PC-9 (cell line): Measurements from ENCODE around the gene RSAD1.

ENCODE experiments used
- CTCF ChIP-seq: fragments of 200-600 bp; sonication (generic); conservative IDR thresholded peaks from 2 replicates; pipeline ENCODE4 v1.6.1; 2017; ENCODE audit warnings: mixed run types, antibody characterized with exemption, mild to moderate bottlenecking, moderate library complexity
- EZH2 ChIP-seq: fragments of 200-600 bp; sonication (generic); IDR thresholded peaks from 2 replicates; pipeline ENCODE4 v1.8.0; 2017; ENCODE audit warnings: antibody characterized with exemption, low read depth

DNA sequence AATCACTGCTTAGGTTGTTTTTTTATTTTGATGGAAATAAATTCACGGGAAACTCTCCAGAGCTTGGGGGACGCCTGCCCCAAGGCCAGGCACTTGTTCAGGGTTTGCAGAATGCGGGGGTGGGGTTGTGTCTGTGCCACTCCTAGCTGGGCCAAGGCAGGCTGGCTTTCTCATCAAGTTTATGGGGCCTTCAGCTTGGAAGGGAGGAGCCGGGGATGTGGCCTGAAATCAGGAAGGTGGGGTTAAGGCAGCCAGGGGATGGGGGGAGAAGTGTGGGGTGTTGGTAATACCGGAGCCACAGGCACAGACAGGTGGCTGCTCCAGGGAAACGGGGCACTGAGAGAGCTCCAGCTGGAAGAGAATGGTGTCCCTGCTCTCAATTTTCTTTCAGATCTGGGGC is 8.2 kb upstream of the RSAD1 start:
- TF ChIP-seq CTCF = no peak
- no peak for TF ChIP-seq EZH2
